Measurements from ENCODE around the gene TBL2.

TBL2 gene

DNA sequence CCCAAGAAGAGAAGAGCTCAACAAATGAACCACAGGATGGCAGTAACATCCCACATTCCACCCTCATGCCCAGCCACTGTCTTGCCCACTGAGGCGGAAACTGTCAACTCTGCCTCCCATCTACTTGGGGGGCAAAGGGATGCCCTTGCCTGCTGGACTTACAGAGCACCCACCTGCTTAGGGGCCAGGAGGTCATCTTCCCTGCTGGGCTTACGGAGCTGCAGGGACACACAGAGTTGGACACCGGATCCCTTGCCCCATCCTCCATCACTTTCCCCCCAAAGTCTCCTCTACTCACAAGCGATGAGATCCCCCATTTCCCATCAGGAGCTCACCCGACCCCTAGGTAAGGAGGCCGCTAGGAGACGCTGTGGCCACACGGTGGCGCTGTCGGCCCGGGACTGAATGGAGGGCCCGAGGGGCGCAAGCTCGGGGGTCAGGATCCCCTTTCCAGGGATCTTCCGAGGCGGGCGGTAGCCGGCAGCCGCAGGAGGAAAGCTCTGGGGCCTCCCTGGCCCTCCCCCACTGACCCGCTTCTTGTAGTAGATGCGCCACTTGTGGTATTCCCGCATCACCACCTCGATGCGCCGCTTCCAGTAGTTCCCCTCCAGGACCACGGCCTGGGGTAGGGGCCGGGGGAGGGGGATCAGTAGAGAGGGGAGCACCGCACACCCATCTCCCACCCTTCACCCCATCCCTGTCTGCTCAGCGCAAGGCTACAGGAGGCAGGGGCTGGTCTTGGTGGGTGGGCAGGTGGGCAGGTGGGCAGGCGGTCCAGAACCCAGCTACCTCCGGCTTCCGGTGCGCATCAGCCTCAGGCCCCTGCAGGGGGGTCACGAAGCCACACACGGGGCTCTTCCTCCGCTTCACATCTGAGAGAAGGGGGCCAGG, 28.7 kb upstream of the TBL2 start:
- Histone ChIP-seq H3K27ac (no peak overlapping the region), H3K4me3 (ENCODE audit: low read depth, low read length) (no peak overlapping the region), H3K36me3 (peaks cover 4% of the 10 kb centered on the region), H3K27me3 (ENCODE audit: insufficient read depth, low read depth, severe bottlenecking) (no peaks in the 10 kb centered on the region), H3K9me3 (ENCODE audit: severe bottlenecking) (no peaks in the 10 kb centered on the region)
- DNase-seq, result peak; percentile 65
- TF ChIP-seq, protein P1, sequence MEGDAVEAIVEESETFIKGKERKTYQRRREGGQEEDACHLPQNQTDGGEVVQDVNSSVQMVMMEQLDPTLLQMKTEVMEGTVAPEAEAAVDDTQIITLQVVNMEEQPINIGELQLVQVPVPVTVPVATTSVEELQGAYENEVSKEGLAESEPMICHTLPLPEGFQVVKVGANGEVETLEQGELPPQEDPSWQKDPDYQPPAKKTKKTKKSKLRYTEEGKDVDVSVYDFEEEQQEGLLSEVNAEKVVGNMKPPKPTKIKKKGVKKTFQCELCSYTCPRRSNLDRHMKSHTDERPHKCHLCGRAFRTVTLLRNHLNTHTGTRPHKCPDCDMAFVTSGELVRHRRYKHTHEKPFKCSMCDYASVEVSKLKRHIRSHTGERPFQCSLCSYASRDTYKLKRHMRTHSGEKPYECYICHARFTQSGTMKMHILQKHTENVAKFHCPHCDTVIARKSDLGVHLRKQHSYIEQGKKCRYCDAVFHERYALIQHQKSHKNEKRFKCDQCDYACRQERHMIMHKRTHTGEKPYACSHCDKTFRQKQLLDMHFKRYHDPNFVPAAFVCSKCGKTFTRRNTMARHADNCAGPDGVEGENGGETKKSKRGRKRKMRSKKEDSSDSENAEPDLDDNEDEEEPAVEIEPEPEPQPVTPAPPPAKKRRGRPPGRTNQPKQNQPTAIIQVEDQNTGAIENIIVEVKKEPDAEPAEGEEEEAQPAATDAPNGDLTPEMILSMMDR (IDR thresholded peaks at IDR 0.05; ENCODE audit: low read depth, low read length), result peak; percentile 87

DNA sequence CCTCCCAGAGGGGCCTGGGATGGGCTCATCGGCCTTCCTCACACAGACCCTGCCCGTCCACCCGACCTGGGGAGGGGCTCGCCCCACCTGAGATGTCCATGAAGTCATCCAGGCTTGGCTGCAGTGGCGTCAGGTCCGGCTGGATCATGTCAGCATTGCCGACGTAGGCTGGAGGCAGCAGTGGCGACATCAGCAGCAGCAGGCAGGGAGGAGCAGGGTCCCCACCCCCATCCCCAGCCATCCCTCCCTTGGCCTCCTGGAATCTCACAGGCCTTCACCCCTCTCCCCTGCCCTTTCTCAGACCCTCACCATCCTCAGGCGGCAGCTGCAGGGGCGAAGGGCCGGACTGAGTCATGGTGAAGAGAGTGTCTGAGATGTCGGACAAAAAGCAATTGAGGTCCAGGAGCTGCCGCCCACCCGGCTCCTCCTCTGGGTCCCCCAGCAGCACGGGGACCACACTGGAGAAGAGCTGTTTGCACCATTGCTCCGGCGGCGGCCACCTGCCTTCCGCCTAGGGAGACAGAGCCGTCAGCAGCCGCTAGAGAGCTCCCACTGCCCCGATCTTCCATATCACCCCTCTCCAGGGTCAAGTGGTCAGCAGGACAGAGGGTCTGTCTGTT, 27.3 kb upstream of the TBL2 start:
- H3K27ac ChIP-seq, result no peak overlapping the region
- no peak for DNase-seq
- H3K36me3 ChIP-seq, result peaks cover 4% of the 10 kb centered on the region
- TF ChIP-seq, protein P1 (IDR thresholded peaks at IDR 0.05; ENCODE audit: low read depth, low read length), result no peak
- H3K27me3 ChIP-seq (ENCODE audit: insufficient read depth, low read depth, severe bottlenecking), result no peaks in the 10 kb centered on the region
- H3K9me3 ChIP-seq (ENCODE audit: severe bottlenecking), result no peaks in the 10 kb centered on the region
- H3K4me3 ChIP-seq (ENCODE audit: low read depth, low read length), result no peak overlapping the region

DNA sequence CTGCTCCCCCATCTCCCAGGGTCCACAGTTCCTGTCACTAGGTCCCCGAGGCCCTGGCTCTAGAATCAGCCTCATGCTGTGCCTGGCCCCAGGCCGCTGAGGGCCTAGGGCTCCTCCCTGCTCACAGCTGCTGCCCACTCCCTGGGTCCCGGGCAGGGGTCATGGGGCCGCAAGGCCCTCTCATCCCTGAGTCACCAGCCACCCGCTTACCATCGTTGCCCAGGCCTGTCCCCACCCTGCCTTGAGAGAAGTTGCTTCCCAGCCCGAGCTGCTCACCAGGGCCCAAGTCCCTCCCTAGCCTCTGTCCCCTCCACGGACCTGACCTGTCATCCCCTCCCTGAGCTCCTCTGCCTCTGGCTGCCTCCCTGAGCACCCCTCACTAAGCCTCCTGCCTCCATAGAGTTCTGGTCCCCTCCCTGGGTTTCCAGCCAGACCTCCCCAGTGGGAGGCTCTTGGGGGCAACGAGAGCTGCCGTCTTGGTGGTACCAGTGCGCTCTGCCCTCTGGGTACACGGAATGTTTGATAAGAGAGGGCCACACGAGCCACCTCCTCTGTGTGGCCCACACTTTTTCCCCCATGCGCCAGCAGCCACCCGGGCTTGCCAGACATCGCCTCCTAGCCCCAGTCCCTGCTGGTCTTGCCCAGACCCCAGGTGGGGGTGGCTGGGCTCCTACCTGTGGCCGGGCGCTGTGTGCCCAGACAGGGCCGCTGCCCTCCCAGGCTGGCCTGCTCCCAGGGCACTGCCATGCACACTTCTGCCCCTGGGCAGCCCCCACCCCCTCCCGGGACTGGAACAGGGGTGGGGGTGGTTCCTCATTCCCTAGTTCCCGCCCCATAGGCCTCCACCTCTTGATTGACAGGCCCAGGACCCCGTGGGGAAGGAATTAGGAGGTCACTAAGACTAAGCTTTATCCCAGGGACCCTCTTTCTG, 24.6 kb upstream of the TBL2 start:
- DNase-seq, result no peak
- TF ChIP-seq, protein P1 (IDR thresholded peaks at IDR 0.05; ENCODE audit: low read depth, low read length), result no peak
- no peak overlapping the region for H3K27ac ChIP-seq
- no peaks in the 10 kb centered on the region for H3K36me3 ChIP-seq
- no peaks in the 10 kb centered on the region for H3K27me3 ChIP-seq (ENCODE audit: insufficient read depth, low read depth, severe bottlenecking)
- H3K9me3 ChIP-seq (ENCODE audit: severe bottlenecking), result no peaks in the 10 kb centered on the region
- no peak overlapping the region for H3K4me3 ChIP-seq (ENCODE audit: low read depth, low read length)

DNA sequence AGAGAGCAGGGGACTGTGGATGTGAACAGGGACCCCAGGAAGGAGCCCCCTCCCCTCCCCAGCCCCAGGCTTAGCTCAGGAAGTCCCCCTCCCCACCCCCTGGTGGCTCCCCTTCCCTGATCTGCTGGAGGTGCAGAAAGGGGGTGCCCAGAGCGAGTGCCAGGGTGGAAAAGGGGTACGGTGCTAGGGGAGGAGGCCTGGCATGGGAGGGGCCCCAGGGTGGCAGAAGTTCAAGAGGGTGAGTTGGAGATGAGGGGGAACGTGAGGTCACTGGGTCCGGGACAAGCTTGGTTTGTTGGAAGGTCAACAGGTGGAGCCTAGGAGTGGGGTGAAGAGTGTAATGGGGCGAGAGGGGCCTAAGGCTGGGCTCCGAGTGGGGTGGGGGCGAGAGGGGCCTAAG, 21.5 kb upstream of the TBL2 start:
- Histone ChIP-seq H3K4me3 (ENCODE audit: low read depth, low read length) (no peak overlapping the region), H3K27me3 (ENCODE audit: insufficient read depth, low read depth, severe bottlenecking) (no peaks in the 10 kb centered on the region), H3K36me3 (no peaks in the 10 kb centered on the region; the same call in 1 of the 2 replicates), H3K27ac (no peak overlapping the region), H3K9me3 (ENCODE audit: severe bottlenecking) (no peaks in the 10 kb centered on the region)
- DNase-seq, result no peak
- TF ChIP-seq, protein P1 (IDR thresholded peaks at IDR 0.05; ENCODE audit: low read depth, low read length), result no peak

DNA sequence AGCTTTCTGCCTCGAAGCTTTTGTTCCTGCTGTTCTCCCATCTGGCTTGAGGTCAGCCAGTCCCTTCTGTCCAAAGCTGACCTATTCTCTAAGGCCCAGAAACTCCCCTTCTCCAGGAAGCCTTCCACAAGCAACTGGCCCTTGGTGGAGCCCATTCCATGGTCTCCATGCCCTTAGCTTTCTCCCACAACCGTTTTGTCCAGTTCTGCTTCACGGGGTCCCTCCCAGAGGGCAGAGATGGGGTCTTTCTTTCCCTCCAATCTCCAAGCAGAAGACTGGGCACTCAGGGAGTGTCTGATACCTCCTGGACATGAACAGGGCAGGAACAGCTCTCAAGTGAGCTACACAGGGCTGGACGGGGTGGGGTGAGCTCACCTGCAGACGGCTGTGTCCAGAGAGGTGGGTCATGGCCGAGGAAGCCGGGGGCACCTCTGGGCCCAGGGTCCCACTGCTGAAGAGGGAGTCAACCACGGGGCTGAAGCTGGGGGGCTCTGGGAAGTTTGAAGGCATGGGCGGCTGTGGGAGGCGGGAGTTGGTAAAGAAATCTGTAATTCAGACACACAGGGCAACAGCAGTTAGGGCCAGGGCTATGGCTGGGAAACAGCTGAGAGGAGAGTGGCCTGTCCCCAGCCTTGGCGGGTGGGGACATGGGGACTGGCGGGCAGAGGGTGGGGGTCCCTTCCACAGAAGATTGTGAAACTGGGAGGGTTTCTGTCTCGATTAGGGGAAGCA, 20.9 kb upstream of the TBL2 start:
- Histone ChIP-seq H3K27ac (no peak overlapping the region), H3K4me3 (ENCODE audit: low read depth, low read length) (no peak overlapping the region), H3K27me3 (ENCODE audit: insufficient read depth, low read depth, severe bottlenecking) (no peaks in the 10 kb centered on the region), H3K9me3 (ENCODE audit: severe bottlenecking) (no peaks in the 10 kb centered on the region), H3K36me3 (no peaks in the 10 kb centered on the region; the same call in 1 of the 2 replicates)
- TF ChIP-seq, protein P1 (IDR thresholded peaks at IDR 0.05; ENCODE audit: low read depth, low read length), result no peak
- DNase-seq, result no peak
